Panc1 (cell line): ENCODE data around the gene SLC6A1.

Source experiments
- CTCF ChIP-seq: fragments of 450-650 bp; IDR thresholded peaks from 2 replicates; pipeline ENCODE4 v1.5.1; 2017; ENCODE audit warnings: mild to moderate bottlenecking
- POLR2AphosphoS5 ChIP-seq: IDR thresholded peaks from 2 replicates; pipeline ENCODE4 v1.6.1; 2012; ENCODE audit warnings: mild to moderate bottlenecking, low read depth, low read length, moderate library complexity
- REST ChIP-seq, 2 experiments: IDR thresholded peaks; 2 replicates each; pipeline ENCODE4 v1.6.1; 2011 to 2012; ENCODE audit warnings: low read depth in 2 of 2, control low read depth in 1 of 2, low read length in 1 of 2, mild to moderate bottlenecking in 1 of 2, moderate library complexity in 1 of 2; ENCODE audit not compliant: insufficient read depth in 1 of 2
- SIN3A ChIP-seq: IDR thresholded peaks from 2 replicates; pipeline ENCODE4 v1.6.1; 2012; ENCODE audit warnings: low read depth, mild to moderate bottlenecking, low read length, moderate library complexity, borderline replicate concordance; ENCODE audit not compliant: insufficient read depth

GRCh38 chr3:10978956-10979355 lies 13.6 kb upstream of the SLC6A1 start:
- TF ChIP-seq CTCF (no peak), POLR2AphosphoS5 (no peak), REST (IDR thresholded peaks at IDR 0.05; ENCODE audit: insufficient read depth in 1 of 2, low read depth in 2 of 2, low read length in 1 of 2) (no peak), SIN3A (no peak)
